ENCODE data around the gene NFIA. TPM values are rescaled to one million over a fixed set of nuclear protein-coding genes. Genes with fewer than 3 reads are reported as not detected.

NFIA gene
- total and polyA plus RNA-seq, 2 of the 13 experiments (the other 11 are each of a cell fraction or from before 2014, with no cell fraction given) = 14.7 to 28.5 TPM

DNA sequence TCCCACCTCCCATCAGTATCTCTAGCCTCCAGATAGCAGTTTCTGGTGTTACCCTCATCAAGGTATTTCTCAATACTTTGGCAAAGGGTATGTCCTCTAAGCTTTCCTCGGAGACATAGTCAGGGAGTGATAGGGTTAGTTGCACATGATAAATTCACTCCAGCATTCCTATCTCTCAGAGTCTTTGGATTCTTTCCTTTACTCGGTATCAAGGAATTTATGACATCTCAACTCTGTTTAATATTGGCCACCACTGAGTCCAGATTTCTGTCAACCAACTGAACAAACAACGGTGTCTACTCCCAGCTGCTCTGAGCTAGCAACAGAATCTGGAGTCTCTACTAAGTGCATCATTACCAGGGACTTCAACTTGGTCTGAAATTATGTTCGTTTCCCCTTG lies 409.1 kb downstream of the NFIA start:
- intact Hi-C loops (cut with micrococcal nuclease; ENCODE audit: unreplicated experiment) = no loop called here
- ChIA-PET CTCF (ENCODE audit: low intra/inter-chr PET ratio, low total read pairs) (no interaction called here), POLR2A (no interaction called here)
- H4K20me1 ChIP-seq (ENCODE audit: insufficient read depth, low read length) = no peaks in the 10 kb centered on the region
- H3K79me2 ChIP-seq (ENCODE audit: insufficient read depth, low read length) = no peaks in the 10 kb centered on the region
- no peaks in the 10 kb centered on the region for H3K36me3 ChIP-seq (replicated peaks in 1 of 2; ENCODE audit: control insufficient read depth in 1 of 2, insufficient read depth in 2 of 2, low read length in 2 of 2)
- no peak overlapping the region for H2AFZ ChIP-seq (ENCODE audit: low read length)
- DNase-seq (ENCODE audit: low spot score) (no peak), FAIRE-seq (no peak), ATAC-seq (no peak)
- no TSS peak for BruUV-seq (replicated peaks)
- H3K4me2 ChIP-seq (ENCODE audit: low read depth, low read length) = no peak overlapping the region
- H3K4me1 ChIP-seq (ENCODE audit: insufficient read depth, low read length) = no peaks in the 10 kb centered on the region
- H3K9ac ChIP-seq (ENCODE audit: insufficient read depth, low read depth, low read length) = no peak overlapping the region
- TF ChIP-seq HNF4A (CRISPR knock-in tag; IDR thresholded peaks at IDR 0.05) (no peak), HOXA5 (CRISPR knock-in tag; IDR thresholded peaks at IDR 0.05) (no peak), SP4 (CRISPR knock-in tag; IDR thresholded peaks at IDR 0.05) (no peak), SNAI1 (CRISPR knock-in tag; IDR thresholded peaks at IDR 0.05; ENCODE audit: borderline replicate concordance) (no peak), SRSF9 (IDR thresholded peaks at IDR 0.05; ENCODE audit: borderline replicate concordance, insufficient read depth, low read depth, low read length, poor library complexity, severe bottlenecking) (no peak)
- TF ChIP-seq, protein P1, sequence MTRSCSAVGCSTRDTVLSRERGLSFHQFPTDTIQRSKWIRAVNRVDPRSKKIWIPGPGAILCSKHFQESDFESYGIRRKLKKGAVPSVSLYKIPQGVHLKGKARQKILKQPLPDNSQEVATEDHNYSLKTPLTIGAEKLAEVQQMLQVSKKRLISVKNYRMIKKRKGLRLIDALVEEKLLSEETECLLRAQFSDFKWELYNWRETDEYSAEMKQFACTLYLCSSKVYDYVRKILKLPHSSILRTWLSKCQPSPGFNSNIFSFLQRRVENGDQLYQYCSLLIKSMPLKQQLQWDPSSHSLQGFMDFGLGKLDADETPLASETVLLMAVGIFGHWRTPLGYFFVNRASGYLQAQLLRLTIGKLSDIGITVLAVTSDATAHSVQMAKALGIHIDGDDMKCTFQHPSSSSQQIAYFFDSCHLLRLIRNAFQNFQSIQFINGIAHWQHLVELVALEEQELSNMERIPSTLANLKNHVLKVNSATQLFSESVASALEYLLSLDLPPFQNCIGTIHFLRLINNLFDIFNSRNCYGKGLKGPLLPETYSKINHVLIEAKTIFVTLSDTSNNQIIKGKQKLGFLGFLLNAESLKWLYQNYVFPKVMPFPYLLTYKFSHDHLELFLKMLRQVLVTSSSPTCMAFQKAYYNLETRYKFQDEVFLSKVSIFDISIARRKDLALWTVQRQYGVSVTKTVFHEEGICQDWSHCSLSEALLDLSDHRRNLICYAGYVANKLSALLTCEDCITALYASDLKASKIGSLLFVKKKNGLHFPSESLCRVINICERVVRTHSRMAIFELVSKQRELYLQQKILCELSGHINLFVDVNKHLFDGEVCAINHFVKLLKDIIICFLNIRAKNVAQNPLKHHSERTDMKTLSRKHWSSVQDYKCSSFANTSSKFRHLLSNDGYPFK (CRISPR knock-in tag; IDR thresholded peaks at IDR 0.05; ENCODE audit: borderline replicate concordance) = no peak
- TF ChIP-seq, protein P2, sequence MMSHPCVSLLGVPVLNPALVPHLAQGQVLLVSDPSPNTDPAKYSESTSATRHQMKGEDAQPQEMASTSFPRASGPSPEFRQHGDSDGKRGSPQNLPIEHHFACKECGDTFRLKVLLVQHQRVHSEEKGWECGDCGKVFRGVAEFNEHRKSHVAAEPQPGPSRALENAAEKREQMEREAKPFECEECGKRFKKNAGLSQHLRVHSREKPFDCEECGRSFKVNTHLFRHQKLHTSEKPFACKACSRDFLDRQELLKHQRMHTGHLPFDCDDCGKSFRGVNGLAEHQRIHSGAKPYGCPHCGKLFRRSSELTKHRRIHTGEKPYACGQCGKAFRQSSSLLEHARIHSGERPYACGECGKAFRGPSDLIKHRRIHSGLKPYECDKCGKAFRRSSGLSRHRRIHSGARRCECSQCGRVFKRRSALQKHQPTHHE (CRISPR knock-in tag; IDR thresholded peaks at IDR 0.05; ENCODE audit: borderline replicate concordance) = no peak
- no peak overlapping the region for H3K4me3 ChIP-seq (replicated peaks in 1 of 3; ENCODE audit: insufficient read depth in 1 of 3, low read depth in 2 of 3, low read length in 3 of 3)
- no peak overlapping the region for H3K27ac ChIP-seq (ENCODE audit: extremely low read length, insufficient read depth, low read length)
- H3K9me3 ChIP-seq (ENCODE audit: low read length) = no peaks in the 10 kb centered on the region
- in situ Hi-C loops (cut with HindIII; ENCODE audit: extremely low pct_ligation_motif_present, low pct_unique_long_range_greater_than_20kb) = no loop called here
- H3K27me3 ChIP-seq (ENCODE audit: control insufficient read depth in 1 of 2, insufficient read depth in 2 of 2, low read length in 2 of 2) = peaks cover 0 to 18% of the 10 kb centered on the region in 2 experiments; a peak in 3 of 5 replicates
- WGBS (ENCODE audit: low lambda C conversion rate) = 23% methylated on average over 4 of the region's 4 CpGs
